Right hindlimb (tissue), 1 donor: ENCODE data around the gene NT5DC3.

Source experiments
- DNase-seq: peaks from one replicate; pipeline ENCODE4 v3.0.0-alpha.2; 2018

The NT5DC3 gene

DNA sequence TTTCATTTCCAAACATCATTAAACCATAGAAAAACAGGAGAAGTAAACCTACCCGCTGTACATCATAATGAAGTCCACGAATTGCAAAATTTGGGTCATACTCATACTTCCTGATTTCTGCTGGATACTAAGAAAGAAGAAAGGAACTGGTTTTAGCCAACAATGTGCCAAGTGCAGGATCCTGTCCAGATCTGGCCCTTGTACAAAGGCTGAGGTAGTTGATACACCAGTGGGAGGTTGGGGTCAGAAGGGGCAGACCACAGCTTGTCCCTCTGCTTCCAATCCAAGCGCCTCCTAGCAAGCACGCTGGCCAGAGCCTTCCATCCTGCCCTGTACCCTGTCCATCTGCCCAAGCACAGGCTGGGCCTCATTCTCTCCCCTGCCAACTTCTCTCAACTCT is 34.2 kb downstream of the NT5DC3 start:
- DNase-seq: no peak

DNA sequence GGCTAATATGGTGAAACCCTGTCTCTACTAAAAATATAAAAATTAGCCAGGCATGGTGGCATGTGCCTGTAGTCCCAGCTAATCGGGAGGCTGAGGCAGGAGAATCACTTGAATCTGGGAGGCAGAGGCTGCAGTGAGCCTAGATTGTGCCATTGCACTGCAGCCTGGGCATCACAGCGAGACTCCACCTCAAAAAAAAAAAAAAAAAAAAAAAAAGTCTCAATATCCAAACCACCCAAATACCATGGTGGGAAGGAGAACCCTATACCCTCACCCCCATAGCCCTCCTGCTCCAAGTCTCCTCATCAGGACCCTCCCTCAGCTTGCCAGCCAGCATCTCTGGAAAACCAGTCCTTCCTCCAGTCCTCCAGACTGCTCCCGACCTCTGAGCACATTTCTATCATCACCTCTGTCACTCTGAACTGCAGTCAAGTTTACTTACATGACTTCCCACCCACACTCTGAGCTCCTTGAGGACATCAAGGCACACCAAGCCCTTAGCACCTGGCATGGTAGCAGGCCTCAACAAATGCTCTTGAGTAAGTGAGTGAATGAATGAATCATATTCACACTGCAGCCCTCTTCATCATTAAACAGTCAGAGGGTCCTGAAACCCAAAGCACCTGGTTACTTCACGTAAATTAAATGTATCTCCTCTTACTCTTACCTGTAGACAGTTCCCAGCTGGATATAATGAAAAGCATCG is 35.2 kb downstream of the NT5DC3 start:
- no peak for DNase-seq

DNA sequence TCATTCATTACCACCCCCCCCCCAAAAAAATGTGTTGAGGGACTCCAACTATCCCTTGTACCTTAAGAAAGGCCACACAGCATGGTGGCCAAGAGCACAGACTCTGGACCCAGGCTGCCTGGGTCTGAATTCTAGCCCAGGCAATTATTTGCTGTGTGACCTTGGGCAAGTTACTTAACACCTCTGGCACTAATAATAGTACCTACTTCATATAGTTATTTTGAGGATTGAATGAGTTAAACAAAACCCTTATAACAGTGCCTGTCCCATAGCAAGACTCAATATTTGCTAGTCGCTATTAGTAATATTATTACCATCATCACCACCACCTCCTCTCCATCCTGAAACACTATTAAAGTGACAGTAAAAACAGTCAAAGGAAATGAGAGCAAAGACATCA is 37.2 kb downstream of the NT5DC3 start:
- no peak for DNase-seq

DNA sequence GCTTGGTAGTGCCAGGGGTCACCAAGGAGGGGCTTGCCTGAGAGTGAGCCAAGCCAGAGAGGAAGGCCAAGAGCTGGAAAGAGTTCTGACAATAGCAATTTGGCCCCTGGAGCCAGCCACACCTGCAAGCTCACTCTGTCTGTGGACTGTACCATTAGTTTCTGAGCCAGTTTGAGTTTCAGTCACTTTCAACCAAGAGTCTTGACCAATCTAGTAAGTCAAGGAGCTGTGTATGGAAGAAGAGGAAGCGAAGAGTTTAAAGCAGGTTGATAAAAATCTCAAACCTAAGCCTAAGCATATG is 38.5 kb downstream of the NT5DC3 start:
- no peak for DNase-seq

DNA sequence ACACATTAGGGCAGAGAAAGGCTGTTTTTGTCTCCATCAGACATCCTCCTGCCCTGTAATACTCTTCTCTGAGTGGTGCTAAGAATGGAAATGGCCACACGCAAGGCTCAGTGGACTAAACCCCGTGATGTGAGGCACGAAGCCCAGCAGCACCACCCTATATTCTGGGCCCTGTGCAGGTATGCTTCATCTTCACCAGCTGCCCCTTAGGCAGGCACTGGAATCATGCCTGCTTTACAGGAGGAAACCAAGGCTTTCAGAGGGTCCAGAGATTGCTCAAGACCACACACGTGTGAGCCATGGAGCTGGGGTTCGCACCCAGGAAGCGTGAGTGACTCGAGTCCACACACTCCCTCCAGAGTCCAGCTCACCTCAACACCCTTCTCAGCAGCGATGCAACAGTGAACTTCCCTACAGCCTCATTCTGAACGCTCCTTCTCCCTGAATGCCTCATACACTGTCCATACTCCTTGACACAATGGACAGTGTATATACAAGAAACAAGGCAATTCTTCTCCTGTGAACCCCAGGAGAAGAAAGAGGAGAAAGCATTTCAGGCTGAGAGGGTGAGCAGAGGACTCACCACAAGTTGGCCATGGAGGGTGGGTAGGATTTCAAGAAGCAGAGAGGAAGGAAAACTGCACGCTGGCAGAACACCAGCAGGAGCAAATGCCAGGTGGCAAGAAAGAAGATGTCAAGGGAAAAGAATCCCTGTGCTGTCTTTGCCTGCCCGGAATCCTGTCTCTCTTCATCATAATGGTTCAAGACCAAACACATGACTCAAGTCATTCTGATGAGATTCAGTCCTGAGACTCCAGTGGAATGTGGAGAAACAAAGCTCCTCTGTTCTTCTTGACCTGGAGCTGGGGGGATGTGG is 39.1 kb downstream of the NT5DC3 start:
- no peak for DNase-seq

DNA sequence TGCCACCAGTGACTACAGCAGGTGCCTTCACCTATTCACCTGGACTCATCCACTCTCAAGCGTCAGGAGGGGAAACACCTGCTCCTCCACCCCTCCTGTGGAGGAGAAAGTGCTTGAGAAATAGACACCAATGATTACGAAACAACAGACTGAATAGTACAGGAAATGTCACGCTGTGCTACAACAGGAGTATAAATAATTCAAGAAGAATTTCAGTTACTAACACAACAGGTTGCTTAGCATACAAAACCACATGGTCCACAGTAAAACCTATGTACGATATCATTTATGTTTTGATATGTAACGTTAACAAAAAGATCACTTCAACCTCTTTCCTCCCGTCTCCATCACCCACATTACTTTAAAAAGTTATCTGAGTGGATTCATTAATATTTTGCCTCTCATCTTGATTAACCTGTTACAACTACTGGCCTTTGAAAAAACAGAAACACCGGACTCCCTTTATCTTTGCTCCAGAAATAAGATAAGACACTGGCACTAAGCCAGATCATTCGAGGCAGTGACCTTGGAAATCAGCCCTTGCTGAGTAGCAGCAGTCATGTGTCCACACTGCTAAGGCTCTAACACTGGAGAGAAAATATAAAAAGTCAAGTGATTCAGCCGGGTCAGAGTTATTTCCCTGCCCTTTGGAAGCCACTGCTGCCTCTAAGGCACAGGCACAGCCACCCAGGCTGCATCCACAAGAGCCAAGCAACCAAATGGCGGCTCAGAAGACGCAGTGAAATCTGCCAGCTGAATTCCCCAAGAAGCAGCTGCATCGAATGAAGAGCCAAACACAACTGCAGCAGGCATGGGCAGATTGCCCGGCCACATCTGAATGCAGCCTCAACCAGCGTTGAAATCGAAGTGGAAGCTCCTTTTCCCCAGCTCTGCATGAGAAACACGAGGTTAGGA is 40.9 kb downstream of the NT5DC3 start:
- peak; percentile 83 for DNase-seq

DNA sequence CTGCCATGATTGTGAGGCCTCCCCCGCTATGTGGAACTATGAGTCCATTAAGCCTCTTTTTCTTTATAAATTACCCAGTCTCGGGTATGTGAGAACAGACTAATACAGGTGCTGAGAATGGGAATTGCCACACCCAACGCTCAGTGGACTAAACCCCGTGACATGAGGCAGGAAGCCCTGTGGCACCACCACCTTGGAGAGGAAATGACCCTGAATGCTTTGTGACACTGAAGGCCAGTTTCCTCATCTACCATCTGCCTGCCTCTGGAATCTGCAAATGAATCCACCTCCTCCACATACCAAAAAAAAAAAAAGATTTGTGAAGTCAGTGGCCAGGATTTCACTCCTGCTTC is 41.6 kb downstream of the NT5DC3 start:
- DNase-seq: no peak

DNA sequence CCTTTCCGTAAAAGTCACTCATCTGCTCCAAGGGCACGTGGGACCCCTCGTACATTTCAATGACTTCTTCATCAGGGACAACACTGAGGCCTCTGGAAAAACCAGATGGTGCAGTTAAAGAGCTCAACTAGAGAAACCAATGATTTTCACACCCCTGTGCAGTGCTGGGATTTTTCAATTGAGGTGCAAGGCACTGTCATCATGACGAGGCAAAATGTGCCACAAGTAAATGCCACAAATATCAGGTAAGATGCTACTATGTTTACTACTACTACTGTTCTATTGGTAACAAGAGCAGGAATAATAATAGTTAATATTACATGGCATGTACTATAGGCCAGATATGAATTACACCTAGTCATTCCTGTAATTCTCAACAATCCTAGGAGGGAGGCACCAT is 42.4 kb downstream of the NT5DC3 start:
- DNase-seq: no peak

DNA sequence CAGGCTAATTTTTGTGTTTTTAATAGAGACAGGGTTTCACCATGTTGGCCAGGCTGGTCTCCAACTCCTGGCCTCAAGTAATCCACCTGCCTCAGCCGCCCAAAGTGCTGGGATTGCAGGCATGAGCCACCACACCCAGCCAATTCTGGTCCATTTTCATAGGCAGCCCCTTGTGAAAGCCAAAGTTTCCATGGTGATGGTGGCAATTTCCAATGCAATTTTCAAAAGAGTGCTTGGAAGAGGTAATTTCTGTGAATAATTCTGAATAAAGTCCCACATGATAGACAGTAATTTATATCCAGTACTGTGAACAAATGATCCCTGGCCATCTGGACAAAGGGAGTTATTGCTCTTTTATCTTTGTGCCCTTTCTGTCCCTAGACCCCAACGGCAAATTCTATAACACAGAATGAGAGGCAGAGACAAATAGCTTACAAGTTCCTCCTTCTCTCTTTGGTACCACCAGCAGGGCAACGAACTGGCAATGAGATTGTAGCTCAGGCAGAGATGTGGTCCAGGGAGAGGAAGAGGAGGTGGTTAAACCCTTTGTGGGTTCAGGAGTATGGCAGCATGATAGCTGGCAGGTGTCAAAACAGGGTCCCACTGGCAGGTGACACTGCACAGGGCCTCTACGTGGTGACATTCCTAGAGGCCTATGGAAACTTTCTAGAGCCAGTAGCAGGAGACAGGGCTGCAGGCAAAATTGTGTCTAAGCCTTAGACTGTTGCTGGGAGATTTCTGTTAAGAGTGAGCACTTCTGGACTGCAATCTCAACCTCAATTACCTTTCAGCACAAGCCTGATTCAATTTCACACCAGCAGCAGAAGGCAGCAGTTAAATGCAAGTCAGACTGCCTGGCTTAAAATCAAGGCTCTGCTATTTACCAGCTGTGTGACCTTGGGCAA is 46.5 kb downstream of the NT5DC3 start:
- no peak for DNase-seq

DNA sequence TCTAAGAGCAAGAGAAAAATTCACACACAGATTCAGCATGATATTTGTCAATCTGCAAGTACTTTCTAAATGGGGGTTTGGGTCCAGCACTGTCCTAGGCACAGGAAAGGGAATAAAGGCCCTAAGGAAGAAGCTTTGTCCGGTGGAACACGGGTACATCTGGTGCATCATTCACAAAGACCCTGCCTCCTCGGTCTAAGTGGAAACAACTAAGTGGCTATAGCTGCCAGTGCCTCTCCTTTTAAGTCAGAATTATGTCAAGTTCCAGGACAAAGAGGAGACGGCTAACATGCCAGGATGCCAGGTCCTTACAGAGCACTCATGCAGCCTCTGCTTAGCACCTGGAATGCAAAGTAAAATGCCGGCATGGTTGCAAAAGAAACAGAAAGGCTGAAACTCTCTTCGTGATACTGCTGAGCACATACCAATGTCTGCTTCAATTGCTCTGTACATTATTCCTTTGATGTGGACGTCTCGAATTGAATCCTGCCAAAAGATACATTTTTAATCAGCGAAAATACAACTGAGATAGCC is 47.5 kb downstream of the NT5DC3 start:
- DNase-seq: no peak

DNA sequence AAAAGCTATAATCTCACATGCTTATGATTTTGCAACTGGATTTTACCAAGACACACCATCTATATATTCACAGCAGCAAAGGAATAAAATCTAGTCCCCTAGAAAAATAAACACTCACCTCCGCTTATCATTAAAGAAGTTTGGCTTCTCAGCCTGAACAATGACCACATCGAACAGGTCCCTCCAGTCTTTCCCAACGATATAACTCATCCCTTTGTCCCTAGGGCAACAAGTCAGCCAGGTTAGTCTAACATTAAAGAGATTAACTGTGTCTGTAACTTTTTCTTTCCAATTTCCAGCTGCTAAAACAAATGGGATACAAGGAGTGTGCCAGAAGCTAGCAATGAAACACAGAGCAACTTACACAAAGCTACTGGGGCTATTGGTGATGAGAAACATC is 48.0 kb downstream of the NT5DC3 start:
- no peak for DNase-seq

DNA sequence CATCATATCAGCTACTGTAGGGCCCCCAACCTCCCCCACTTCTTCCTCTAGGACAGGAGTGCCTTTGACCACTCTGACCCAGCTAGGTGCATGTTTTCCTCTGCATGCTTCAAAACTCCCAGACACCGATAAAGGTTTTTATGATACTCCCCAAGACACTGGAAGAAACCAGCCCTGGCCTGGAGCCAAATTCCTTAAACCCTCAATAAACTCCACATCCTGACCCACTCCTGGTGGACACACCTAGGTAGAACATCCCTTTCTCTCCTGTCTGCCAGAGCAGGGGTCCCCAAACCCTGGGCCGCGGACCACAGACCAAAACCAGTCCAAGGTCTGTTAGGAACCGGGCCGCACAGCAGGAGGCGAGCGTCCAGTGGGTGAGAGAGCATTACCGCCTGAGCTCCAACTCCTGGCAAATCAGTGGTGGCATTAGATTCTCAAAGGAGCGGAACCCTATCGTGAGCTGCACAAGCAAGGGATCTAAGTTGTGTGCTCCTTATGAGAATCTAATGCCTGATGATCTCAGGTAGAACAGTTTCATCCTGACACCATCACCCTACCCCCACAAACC is 49.6 kb downstream of the NT5DC3 start:
- DNase-seq: no peak

DNA sequence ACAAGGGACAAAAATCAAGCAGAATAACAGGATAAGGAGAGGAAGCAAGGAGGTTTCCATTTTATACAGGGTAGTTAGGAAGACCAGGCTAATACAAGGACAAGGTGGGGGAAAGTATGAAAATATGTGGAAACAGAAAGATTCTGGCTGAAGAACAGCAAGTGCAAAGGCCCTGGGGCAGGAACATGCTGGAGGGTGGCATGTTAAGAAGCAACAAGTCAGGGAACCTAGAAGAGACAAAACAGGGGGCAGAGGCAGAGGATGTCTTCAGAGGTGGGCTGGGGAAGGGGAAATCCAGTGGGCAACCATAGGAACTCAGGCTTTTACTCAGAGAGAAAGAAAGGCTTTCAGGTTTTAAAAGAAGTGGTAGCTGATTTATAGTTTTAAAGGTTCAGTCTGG is 54.8 kb downstream of the NT5DC3 start:
- DNase-seq: no peak

DNA sequence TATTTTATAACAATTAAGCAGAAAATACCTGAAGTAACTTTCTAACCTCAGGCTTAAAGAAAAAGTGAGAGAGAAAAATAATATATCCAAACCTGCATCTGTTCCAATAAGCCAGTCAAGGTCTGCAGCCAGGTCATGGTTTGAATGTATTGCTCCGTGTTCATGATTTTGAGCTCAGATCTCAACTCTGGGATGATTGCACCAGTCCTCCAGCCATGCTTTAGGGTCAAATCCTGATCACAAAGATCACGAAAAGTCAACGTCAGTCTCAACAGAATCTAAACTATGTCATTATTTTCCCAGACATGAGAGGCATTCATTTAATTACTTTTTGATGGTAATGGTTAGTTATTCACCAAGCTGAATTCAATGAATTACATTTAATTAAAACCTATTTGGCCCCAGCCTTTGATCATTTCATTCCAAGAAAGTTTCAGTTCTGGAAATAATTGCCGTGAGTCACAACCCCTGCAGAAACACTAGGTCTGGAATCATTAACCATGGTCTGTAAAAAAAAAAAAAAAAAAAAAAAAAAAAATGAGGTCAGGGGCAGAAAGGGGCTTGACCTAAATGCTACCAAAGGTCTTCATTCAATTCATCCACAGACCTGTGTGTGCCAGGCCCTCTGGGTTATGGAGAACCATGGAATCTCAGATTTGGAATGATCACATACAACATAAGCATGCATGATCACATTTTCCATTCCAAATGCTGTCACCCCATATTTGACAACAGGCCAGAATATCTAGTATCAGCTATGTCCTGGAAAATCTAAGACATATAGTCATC is 55.6 kb downstream of the NT5DC3 start:
- no peak for DNase-seq

DNA sequence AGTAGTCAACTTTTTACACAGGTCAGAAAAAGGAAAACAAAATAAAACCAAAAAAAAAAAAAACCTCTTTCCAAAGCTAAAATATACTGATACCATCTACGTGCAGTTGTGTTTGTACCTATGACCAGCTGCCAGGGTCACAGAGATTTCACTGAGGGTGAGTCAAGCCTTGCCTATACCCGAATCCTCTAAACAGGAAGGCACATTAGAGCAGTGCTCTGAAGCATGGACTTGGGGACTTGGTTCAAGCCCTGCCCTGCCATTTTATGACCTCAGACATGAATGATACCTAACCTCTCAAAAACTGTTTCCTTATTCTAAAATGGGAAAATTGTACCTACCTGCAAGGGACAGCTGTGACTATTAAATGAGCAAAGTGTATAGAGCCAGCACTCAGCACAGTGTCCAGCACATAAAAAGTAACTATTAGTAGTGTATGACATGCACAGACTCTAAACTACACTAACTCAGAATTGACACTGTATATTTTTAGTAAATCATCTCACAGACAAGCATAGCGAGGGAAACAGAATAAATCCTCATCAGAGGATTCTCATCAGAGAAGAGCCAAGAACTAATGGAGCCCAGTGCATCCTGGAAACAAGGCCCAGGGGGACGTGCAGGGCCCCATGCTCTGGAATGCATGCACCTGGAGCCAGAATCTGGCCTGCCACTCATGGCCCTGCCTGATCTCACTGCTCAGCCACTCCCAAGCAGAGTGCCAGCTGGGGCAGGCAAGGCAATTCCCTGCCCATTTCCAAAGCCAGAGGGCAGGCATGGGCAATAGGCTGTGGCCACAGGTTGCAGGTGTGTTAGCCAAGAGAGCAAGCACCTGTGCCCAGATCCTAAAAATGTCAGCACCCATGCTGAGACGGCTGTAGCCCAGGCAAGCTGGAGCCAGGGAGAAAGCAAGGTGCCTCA is 57.0 kb downstream of the NT5DC3 start:
- DNase-seq: no peak

DNA sequence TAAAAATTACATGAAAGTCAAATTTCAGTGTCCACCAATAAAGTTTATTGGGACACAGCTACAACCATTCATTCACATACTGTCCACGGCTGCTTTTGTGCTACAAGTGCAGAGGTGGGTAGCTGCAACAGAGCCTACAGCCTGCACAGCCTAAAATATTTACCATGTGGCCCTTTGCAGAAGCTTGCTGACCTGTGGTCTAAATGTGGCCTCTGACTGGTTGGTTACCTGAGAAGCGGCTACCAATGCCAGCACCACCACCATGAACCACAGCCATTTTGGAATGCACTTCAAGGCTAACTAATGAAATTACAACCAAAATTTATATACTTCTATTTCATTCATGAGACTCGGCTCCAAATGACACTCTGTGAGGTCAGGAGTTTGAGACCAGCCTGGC is 58.6 kb downstream of the NT5DC3 start:
- no peak for DNase-seq

DNA sequence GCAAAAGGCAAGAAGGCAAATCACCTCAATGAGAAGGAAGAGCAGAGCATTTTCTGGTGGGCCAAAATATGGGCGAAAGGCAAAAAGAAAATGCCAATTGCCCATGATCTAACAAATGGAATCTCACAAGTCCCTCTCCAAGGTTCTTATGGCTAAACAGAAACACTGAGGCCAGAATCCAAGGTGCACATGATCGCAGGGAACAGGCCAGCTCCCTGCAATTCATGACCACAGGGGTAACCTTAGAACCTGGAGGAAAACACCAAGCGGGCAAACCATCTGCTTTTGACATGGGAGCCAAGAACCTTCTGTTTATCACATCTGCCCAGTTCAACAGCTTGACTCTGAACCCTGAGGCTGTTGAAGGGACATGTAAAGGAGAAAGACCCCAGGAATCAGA is 60.0 kb downstream of the NT5DC3 start:
- DNase-seq: no peak

DNA sequence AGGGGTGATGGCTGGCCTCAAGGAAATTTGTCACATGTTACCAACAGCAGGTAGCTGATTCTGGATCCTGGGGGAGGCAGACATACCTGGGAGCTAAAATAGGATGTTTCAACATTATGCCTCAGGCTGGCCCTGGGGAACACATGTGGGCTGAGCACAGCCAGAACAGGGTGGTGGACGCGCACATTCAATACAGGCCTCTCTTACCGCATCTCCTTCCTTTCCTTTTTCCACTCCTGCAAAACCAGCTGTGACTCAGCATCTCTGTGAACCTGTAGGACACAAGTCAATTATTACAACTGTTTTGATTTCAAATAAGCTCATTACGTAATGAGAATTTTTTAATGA is 61.0 kb downstream of the NT5DC3 start:
- DNase-seq: no peak

DNA sequence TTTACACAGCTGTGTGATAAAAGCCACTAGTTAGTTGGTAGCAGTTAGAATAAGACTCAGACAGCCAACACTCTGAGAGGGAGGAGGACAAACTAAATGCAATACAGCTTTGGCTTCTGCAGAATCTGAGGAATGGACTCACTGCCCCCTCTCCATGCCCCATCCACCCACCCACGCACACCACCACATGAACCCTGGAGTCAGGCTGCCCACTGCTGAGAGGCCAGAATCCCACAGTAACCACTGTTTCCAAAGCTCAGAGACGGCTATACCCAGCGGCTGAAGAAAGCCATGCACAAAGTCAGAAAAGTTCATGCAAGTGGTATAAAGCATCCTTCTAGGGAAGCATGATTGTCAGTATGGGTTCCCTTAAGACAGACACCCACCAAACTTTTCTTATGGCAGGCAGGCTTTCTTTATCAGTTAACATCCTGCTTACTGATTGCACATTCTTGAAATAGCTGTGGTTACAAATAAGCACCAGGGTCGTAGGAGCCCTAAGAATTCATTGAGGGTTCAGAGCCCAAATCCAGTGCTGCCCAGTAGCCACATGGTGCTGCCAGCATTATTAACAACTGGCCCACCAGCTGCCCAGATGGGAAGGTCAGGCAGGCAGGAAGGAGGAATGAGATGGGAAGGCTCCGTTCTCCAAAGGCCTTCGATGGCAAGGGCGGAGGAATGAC is 61.5 kb downstream of the NT5DC3 start:
- DNase-seq: no peak
